ENCODE results near the gene UGT1A8.
"Not testable (repeated sequence)": the region's sequence is repeated elsewhere in the genome, so short reads cannot be mapped to it uniquely, and the experiment has no call there.

Gene UGT1A8

DNA sequence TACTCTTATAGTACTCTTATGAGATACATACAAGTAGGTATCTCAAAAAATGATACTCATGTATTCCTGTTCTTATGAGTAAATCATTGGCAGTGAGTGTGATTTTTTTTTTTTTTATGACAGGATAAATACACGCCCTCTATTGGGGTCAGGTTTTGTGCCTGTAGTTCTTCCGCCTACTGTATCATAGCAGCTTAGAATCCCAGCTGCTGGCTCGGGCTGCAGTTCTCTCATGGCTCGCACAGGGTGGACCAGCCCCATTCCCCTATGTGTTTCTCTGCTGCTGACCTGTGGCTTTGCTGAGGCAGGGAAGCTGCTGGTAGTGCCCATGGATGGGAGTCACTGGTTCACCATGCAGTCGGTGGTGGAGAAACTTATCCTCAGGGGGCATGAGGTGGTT is at the start of gene UGT1A8:
Gene UGT1A8 (plus strand): TSS at position 158 of the 400 bp plus-strand sequence. CDS start 75 bp downstream, at position 233.
- Mint-ChIP-seq H3K27ac (peak within 1 kb of the TSS in 1 of 2 donors; percentile 55), H3K27me3 (peaks cover 55% of the 10 kb centered on the region), H3K9me3 (peaks cover 10 to 19% of the 10 kb centered on the region in 2 donors)
- H3K4me3 Mint-ChIP-seq, ATAC-seq, H3K4me1 Mint-ChIP-seq, DNase-seq: not testable (repeated sequence)

DNA sequence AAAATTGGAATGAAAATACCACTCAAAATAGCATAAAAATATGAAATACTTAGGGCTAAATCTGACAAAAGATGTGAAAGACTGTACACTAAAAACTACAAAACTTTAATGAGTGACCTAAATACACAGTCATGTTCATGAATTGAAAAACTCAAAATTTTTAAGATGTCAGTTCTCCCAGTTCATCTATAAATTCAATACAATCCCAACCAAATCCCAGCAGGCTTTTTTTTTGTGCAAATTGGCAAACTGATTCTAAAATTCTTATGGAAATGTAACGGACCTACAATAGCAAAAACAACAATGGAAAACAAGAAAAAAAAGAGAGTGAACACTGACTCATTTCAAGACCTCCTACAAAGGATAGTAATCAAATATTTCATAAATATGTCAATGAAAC is 46.4 kb upstream of the UGT1A8 start:
- Mint-ChIP-seq H3K4me3 (no peak overlapping the region), H3K4me1 (no peaks in the 10 kb centered on the region), H3K9me3 (peaks cover 0 to 7% of the 10 kb centered on the region in 2 donors), H3K27ac (no peak overlapping the region), H3K27me3 (peaks cover 8% of the 10 kb centered on the region)
- DNase-seq (no peak), ATAC-seq (no peak)

DNA sequence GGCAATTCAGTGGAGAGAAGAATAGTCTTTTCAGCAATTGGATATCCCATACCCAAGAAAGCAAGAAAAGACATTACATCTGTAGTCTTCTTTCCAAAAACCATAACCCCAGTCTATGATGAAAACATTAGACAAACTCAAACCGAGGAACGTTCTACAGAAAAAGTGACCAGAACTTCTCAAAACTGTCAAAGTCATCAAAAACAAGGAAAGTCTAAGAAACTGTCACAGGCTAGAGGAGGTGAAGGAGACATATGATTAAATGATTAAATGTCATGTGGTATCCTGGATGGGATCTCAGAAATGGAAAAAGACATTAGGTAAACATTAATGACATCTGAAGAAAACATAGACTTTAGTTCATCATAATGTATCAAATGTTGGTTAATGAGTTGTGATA is 46.0 kb upstream of the UGT1A8 start:
- H3K9me3 Mint-ChIP-seq: peaks cover 0 to 7% of the 10 kb centered on the region in 2 donors
- no peak for DNase-seq
- peaks cover 8% of the 10 kb centered on the region for H3K27me3 Mint-ChIP-seq
- no peak overlapping the region for H3K27ac Mint-ChIP-seq
- no peak for ATAC-seq
- no peak overlapping the region for H3K4me3 Mint-ChIP-seq
- no peaks in the 10 kb centered on the region for H3K4me1 Mint-ChIP-seq

DNA sequence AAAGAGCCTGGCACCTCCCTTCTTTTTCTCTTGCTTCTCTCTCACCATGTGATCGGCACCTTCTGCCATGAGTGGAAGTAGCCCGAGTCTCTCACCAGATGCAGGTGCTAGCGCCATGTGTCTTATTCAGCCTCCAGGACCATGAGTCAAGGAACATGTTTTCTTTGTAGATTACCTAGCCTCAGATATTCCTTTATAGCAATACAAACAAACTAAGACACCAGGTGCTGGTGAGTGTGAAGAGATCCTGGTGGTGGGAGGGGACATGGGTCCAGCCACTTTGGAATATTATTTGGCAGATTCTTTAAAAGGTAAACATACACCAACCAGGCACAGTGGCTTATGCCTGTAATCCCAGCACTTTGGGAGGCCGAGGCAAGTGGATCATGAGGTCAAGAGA is 45.0 kb upstream of the UGT1A8 start:
- H3K27ac Mint-ChIP-seq: no peak overlapping the region
- no peaks in the 10 kb centered on the region for H3K4me1 Mint-ChIP-seq
- peaks cover 8% of the 10 kb centered on the region for H3K27me3 Mint-ChIP-seq
- no peak overlapping the region for H3K4me3 Mint-ChIP-seq
- DNase-seq: no peak
- no peak for ATAC-seq
- peaks cover 0 to 17% of the 10 kb centered on the region in 2 donors for H3K9me3 Mint-ChIP-seq

DNA sequence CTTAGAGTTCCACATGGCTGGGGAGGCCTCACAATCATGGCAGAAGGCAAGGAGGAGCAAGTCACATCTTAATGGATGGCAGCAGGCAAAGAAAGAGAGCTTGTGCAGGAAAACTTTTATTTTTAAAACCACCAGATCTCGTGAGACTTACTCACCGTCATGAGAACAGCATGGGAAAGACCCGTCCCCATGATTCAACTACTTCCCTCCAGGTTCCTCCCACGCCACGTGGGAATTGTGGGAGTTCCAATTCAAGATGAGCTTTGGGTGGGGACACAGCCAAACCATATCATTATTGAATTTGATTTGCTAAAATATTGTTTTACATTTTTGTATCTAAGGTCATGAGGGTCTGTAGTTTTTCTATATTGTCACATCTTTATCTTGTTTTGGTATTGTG is 40.1 kb upstream of the UGT1A8 start:
- not testable (repeated sequence) for ATAC-seq, DNase-seq, H3K4me1 Mint-ChIP-seq, H3K4me3 Mint-ChIP-seq, H3K27me3 Mint-ChIP-seq, H3K27ac Mint-ChIP-seq
- peaks cover 0 to 18% of the 10 kb centered on the region in 2 donors for H3K9me3 Mint-ChIP-seq

DNA sequence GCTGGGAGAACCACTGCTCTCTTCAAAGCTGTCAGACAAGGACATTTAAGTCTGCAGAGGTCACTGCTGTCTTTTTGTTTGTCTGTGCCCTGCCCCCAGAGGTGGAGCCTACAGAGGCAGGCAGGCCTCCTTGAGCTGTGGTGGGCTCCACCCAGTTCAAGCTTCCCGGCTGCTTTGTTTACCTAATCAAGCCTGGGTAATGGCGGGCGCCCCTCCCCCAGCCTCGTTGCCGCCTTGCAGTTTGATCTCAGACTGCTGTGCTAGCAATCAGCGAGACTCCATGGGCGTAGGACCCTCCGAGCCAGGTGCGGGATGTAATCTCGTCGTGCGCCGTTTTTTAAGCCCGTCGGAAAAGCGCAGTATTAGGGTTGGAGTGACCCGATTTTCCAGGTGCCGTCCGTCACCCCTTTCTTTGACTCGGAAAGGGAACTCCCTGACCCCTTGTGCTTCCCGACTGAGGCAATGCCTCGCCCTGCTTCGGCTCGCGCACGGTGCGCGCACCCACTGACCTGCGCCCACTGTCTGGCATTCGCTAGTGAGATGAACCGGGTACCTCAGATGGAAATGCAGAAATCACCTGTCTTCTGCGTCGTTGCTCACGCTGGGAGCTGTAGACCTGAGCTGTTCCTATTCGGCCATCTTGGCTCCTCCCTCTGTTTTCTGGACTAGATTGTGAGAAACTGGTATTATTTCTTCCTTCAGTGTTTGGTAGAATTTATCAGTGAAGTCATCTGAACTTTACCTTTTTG is 34.0 kb upstream of the UGT1A8 start:
- not testable (repeated sequence) for DNase-seq, H3K4me1 Mint-ChIP-seq, ATAC-seq, H3K27ac Mint-ChIP-seq, H3K9me3 Mint-ChIP-seq
- Mint-ChIP-seq H3K4me3 (peak overlapping the region; percentile 37 to 71), H3K27me3 (peaks cover 20% of the 10 kb centered on the region)

DNA sequence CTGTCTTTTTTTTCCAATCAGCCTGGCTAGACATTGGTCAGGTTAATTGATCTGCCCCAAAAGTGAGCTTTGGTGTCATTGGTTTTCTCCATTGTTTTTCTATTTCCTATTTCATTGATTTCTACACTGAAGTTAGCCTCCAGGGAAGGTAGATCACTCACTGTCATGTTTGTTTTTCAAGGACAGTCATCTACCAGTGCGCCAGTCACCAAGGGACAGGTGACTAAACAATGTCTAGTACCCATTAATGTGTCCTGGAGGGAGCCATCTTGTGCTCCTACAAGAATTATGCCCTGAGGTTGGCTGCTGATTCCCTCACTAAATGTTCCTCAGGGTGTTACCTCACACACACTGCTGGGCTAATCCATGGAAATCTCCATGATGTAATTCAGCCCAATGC is 33.2 kb upstream of the UGT1A8 start:
- Mint-ChIP-seq H3K9me3 (peaks cover 0 to 8% of the 10 kb centered on the region in 2 donors), H3K27ac (no peak overlapping the region), H3K4me3 (no peak overlapping the region), H3K4me1 (no peaks in the 10 kb centered on the region), H3K27me3 (peaks cover 20% of the 10 kb centered on the region)
- DNase-seq (no peak), ATAC-seq (no peak)

DNA sequence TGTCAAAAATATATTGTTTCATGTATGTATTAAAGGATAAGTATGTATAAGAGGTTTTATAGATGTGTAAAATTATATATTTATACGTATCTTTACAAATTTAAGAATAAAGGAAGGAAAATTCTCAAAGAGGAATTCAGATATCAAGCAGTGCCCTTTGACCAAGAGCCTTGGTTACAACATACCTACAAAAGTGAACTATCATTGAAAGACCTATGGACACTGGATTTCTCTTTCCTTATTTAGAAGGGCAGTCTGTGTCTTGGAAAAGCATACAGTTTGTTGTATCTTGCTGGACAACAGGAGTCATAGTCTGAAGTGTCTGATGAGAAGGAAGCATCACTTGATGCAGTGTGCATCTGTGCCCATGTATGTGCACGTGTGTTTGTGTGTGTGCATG is 29.0 kb upstream of the UGT1A8 start:
- no peak for ATAC-seq
- Mint-ChIP-seq H3K27me3 (peaks cover 18% of the 10 kb centered on the region), H3K27ac (no peak overlapping the region), H3K9me3 (peaks cover 0 to 8% of the 10 kb centered on the region in 2 donors), H3K4me1 (no peaks in the 10 kb centered on the region), H3K4me3 (no peak overlapping the region)
- DNase-seq: no peak

DNA sequence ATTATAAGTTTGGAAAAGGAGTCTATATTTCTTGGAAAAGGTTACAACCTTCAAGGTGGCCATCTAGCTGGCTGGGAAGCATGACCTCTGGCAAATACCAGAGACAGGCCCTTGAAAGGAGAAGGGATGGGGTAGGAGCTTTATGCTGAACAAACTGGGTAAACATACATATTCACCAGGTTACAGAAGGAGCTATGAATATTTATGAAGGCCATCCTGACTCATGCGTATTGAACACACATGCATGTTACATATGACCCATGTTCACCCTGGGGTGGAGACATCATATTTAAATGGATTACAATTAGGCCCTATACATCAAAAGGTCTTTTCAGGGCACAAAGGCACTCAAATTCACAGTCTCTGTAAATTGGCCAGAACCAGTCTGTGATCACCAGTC is 24.7 kb upstream of the UGT1A8 start:
- ATAC-seq, H3K27me3 Mint-ChIP-seq, H3K4me3 Mint-ChIP-seq, H3K4me1 Mint-ChIP-seq, H3K27ac Mint-ChIP-seq, H3K9me3 Mint-ChIP-seq, DNase-seq: not testable (repeated sequence)

DNA sequence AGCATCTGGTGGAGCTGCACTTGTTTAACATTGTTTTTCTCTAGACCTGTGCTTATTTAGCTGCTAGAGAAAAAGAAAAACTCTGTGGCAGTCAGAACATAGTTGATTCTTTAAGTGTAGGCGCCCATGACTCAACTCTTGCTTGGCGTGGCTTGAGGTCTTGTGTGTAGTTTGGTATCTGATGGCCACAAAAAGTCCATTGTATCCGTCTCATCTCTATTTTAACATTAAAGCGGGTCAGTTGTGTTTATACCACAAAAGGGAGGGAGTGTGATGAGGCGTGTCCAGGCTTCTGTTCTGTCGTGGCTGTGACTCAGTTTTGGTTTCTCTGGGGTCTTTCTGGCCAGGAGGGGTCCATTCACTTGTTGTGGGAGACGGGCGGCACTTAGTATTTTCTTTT is 24.2 kb upstream of the UGT1A8 start:
- H3K4me3 Mint-ChIP-seq: no peak overlapping the region
- H3K9me3 Mint-ChIP-seq: no peaks in the 10 kb centered on the region
- no peaks in the 10 kb centered on the region for H3K4me1 Mint-ChIP-seq

DNA sequence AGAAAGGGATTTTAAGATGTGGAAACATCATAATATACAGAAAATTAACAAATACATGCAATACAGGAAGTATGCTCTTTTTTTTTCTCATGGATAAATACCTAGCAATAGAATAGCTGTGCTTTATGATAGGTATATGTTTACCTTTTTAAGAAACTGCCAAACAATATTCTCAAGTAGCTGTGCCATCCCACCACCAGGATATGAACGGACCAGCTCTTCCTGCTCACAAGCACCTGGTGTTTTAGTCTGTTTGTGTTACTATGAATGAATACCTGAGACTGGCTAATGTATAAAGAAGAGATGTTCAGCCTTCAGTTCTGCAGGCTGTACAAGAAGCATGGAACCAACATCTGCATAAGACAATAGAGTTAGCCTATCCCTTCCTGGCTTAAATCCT is 19.9 kb upstream of the UGT1A8 start:
- no peak overlapping the region for H3K27ac Mint-ChIP-seq

More for the DNA sequence above, 24.2 kb upstream of the UGT1A8 start:
- ATAC-seq (no peak), DNase-seq (no peak)
- H3K27me3 Mint-ChIP-seq: peaks cover 7% of the 10 kb centered on the region
- H3K27ac Mint-ChIP-seq: no peak overlapping the region

DNA sequence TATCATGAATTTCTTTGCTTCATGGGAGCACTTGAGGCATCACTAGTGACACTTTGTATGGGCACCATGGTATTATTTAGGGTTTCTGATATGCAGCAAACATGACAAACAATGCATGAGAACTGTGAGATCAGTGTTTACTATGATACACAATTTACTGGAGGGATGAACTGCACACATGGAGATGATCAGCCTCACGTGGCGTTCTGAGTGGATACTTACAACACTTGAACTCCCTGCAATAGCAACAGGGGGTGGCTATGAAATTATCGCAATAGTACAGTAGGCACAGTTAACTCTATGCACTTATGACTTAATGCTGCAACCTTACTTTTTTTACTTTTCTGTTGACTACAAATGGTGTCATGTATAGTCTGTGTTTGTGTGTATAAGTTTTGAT is 18.5 kb upstream of the UGT1A8 start:
- H3K9me3 Mint-ChIP-seq: peaks cover 0 to 5% of the 10 kb centered on the region in 2 donors
- peaks cover 29% of the 10 kb centered on the region for H3K27me3 Mint-ChIP-seq
- no peak overlapping the region for H3K27ac Mint-ChIP-seq
- no peak overlapping the region for H3K4me3 Mint-ChIP-seq
- no peaks in the 10 kb centered on the region for H3K4me1 Mint-ChIP-seq
- ATAC-seq (no peak), DNase-seq (no peak)

More for the DNA sequence above, 19.9 kb upstream of the UGT1A8 start:
- Mint-ChIP-seq H3K4me1 (no peaks in the 10 kb centered on the region), H3K4me3 (no peak overlapping the region), H3K9me3 (peaks cover 0 to 2% of the 10 kb centered on the region in 2 donors), H3K27me3 (peaks cover 23% of the 10 kb centered on the region)
- ATAC-seq (no peak), DNase-seq (no peak)

DNA sequence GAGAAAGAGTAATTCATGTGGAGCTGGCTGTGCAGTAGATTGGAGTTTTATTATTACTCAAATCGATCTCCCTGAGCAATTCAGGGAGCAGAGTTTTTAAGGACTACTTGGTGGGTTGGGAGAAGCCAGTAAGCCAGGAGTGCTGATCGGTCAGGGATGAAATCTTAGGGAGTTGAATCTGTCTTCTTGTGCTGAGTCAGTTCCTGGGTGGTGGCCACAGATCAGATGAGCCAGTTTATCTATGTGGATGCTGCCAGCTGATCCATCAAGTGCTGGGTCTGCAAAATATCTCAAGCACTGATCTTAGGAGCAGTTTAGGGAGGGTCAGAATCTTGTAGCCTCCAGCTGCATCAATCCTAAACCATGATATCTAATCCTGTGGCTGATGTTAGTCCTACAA is 17.0 kb upstream of the UGT1A8 start:
- ATAC-seq (no peak), DNase-seq (no peak)
- no peak overlapping the region for H3K27ac Mint-ChIP-seq
- H3K4me1 Mint-ChIP-seq: no peaks in the 10 kb centered on the region
- H3K4me3 Mint-ChIP-seq: no peak overlapping the region
- H3K9me3 Mint-ChIP-seq: peaks cover 0 to 5% of the 10 kb centered on the region in 2 donors
- peaks cover 21% of the 10 kb centered on the region for H3K27me3 Mint-ChIP-seq

DNA sequence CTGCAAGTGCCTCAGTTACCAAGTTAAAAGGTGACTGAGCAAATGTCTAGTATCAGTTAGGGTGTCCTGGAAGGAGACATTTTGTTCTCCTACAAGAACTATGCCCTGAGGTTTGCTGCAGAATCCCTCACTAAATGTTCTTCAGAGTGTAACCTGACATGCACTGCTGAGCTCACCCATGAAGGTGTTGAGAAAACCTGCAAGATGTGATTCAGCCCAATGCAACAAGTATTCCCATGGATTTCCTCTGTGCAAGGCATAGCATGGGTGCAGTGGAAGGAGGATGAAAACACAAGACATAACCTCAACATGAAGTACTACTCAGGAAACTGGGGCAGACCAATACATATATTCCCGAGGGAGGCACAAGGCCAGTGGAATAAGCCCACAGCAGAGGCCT is 15.4 kb upstream of the UGT1A8 start:
- no peak overlapping the region for H3K4me3 Mint-ChIP-seq
- ATAC-seq (no peak), DNase-seq (no peak)
- no peak overlapping the region for H3K27ac Mint-ChIP-seq
- H3K9me3 Mint-ChIP-seq: peaks cover 0 to 5% of the 10 kb centered on the region in 2 donors
- H3K4me1 Mint-ChIP-seq: no peaks in the 10 kb centered on the region
- peaks cover 21% of the 10 kb centered on the region for H3K27me3 Mint-ChIP-seq

DNA sequence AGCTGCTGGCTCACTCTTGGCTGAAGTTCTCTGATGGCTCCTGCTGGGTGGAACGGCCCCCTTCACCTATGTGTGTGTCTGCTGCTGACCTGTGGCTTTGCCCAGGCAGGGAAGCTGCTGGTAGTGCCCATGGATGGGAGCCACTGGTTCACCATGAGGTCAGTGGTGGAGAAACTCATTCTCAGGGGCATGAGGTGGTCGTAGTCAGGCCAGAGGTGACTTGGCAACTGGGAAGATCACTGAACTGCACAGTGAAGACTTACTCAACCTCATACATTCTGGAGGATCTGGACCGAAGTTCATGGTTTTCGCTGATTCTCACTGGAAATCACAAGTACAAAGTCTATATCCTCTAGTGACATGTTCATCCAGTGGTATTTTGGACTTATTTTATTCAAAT is 13.9 kb upstream of the UGT1A8 start:
- ATAC-seq: no peak
- no peak for DNase-seq
- Mint-ChIP-seq H3K27me3 (peaks cover 21% of the 10 kb centered on the region), H3K27ac (no peak overlapping the region), H3K4me3 (no peak overlapping the region), H3K9me3 (peaks cover 0 to 5% of the 10 kb centered on the region in 2 donors), H3K4me1 (no peaks in the 10 kb centered on the region)

DNA sequence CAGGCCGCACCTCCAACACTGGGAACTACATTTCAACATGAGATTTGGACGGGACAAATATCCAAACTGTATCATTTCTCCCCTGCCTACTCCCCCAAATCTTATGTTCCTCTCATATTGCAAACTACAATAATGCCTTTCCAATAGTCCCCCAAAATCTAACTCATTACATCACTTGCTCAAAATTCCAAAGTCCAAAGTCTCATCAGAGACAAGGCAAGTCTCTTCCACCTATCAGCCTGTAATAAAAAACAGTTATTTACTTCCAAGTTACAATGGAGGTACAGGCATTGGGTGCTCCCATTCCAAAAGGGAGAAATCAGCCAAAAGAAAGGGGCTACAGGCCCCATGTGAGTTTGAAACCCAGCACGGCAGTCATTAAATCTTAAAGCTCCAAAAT is 12.6 kb upstream of the UGT1A8 start:
- DNase-seq (no peak), ATAC-seq (no peak)
- no peak overlapping the region for H3K27ac Mint-ChIP-seq
- H3K4me1 Mint-ChIP-seq: no peaks in the 10 kb centered on the region
- peaks cover 20% of the 10 kb centered on the region for H3K27me3 Mint-ChIP-seq
- H3K4me3 Mint-ChIP-seq: no peak overlapping the region
- peaks cover 0 to 5% of the 10 kb centered on the region in 2 donors for H3K9me3 Mint-ChIP-seq

DNA sequence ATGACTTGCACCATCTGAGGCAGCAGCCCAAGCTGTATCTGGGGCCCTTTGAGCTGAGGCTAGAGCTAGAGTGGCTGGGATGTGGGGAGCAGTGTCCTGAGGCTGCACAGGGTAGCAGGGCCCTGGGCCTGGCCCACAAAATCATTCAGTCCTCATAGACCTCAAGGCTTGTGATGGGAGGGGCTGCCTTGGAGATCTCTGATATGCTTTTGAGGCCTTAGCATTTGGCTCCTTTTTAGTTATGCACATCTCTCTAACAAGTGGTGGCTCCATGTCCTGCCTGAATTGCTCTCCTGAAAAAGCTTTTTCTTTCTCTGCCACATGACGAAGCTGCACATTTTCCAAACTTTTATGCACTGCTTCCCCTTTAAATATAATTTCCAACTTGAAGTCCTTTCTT is 11.8 kb upstream of the UGT1A8 start:
- Mint-ChIP-seq H3K9me3 (peaks cover 4 to 13% of the 10 kb centered on the region in 2 donors), H3K4me1 (no peaks in the 10 kb centered on the region), H3K27ac (no peak overlapping the region), H3K4me3 (no peak overlapping the region), H3K27me3 (peaks cover 13% of the 10 kb centered on the region)
- ATAC-seq (no peak), DNase-seq (no peak)

Data from stimulated activated naive CD8-positive, alpha-beta T cell treated with anti-CD3 and anti-CD28 coated beads, Interleukin-15, amount 100 ng/mL, for 72 hours (primary cell).